ENCODE measurements around the gene OR1D5.
"Not testable (repeated sequence)": the region's sequence is repeated elsewhere in the genome, so short reads cannot be mapped to it uniquely, and the experiment has no call there.

OR1D5 gene, protein sequence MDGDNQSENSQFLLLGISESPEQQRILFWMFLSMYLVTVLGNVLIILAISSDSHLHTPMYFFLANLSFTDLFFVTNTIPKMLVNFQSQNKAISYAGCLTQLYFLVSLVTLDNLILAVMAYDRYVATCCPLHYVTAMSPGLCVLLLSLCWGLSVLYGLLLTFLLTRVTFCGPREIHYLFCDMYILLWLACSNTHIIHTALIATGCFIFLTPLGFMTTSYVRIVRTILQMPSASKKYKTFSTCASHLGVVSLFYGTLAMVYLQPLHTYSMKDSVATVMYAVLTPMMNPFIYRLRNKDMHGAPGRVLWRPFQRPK

DNA sequence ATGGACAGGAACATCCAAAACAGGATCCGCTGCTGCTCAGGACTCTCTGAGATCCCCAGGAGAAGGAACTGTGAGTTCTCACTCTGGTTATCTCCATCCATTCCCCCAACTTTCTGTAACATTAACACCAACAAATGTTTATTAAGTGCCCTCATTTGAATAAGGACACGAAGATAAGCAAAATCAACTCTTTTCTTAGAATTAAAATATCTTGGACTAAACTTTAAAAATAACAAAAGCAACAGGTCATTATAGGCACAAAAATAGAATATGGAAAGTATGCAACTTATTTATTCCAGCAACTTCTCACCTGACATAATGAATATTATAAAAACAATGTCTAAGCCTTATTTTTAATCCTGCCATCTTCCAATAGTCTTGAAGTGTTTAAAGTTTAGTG lies at the start of gene OR1D5:
OR1D5 (minus strand) TSS at position 101 of the 400 bp plus-strand sequence; CDS start at position 101, 0 bp downstream.
- not testable (repeated sequence) for DNase-seq (ENCODE audit: extremely low read depth, low read depth)

GRCh38 chr17:3104322-3104721 lies 40.9 kb upstream of the OR1D5 start, which contains the start of gene OR1D2:
Gene OR1D2 (minus strand): TSS chr17:3104422. CDS start chr17:3092996, 11,426 bp downstream.
- no peak within 1 kb of the TSS for H3K4me3 ChIP-seq (replicated peaks; ENCODE audit: low read depth, low read length)
- TF ChIP-seq CTCF (IDR thresholded peaks at IDR 0.05; ENCODE audit: low read depth, low read length, missing control alignments): no peak
- DNase-seq (ENCODE audit: extremely low read depth, low read depth): no peak

More for the DNA sequence above, at the start of gene OR1D5:
- not testable (repeated sequence) for H3K4me3 ChIP-seq (replicated peaks; ENCODE audit: low read depth, low read length)

DNA sequence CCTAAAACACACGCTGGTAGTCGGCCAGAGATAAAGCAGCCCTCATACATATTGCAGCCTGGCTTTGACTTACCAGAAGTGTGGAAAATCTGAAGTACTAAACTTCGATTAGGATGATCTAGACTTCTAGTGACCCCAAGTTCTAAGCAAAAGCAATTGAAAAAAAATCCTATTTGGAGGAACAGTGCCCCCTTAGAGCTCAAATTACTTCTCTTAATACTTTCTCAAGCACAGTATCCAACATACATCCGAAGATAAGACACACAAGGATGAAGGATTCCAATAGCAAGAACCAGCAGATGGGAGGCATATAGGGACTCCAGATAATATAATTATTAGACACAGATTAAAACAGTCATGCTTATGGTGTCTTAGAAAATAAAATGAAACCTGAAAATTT lies 10.4 kb upstream of the OR1D5 start:
- DNase-seq (ENCODE audit: extremely low read depth, low read depth); H3K4me3 ChIP-seq (replicated peaks; ENCODE audit: low read depth, low read length): not testable (repeated sequence)

DNA sequence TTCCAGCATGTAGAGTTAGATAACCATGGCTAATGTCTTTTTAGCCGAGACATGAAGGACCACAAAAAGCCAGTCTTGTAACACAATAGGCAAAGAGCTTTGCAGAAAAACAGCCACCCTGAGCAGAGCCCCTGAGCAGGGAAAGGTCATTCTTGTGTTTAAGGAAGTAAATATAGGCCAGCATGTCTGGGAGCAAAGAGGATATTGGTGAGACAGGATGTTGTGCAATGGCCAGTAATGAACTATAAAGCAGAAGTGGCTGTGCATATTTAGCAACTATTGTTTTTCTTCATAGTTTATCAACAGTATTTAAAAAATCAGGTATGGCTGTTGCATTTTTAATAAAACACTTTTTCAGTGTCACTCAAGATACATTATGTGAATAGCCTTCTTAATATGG lies 1.8 kb upstream of the OR1D5 start:
- H3K4me3 ChIP-seq (replicated peaks; ENCODE audit: low read depth, low read length); DNase-seq (ENCODE audit: extremely low read depth, low read depth): not testable (repeated sequence)

GRCh38 chr17:3062824-3063377 lies 506 bp downstream of the OR1D5 start:
- not testable (repeated sequence) for DNase-seq (ENCODE audit: extremely low read depth, low read depth)

GRCh38 chr17:3054868-3055267 lies 8.5 kb downstream of the OR1D5 start:
- DNase-seq (ENCODE audit: extremely low read depth, low read depth); H3K4me3 ChIP-seq (replicated peaks; ENCODE audit: low read depth, low read length): not testable (repeated sequence)

More at GRCh38 chr17:3062824-3063377, 506 bp downstream of the OR1D5 start:
- H3K4me3 ChIP-seq (replicated peaks; ENCODE audit: low read depth, low read length): not testable (repeated sequence)

- peak overlapping the region; percentile 61 for H3K4me3 ChIP-seq (replicated peaks; ENCODE audit: low read depth, low read length)
- TF ChIP-seq CTCF (IDR thresholded peaks at IDR 0.05; ENCODE audit: low read depth, low read length, missing control alignments): no peak
- no peak for DNase-seq (ENCODE audit: extremely low read depth, low read depth)
These were observed 13.6 kb downstream of the OR1D5 start for GRCh38 chr17:3049705-3050295.

GRCh38 chr17:3048727-3049471 lies 14.5 kb downstream of the OR1D5 start:
- peak; percentile 71 for TF ChIP-seq CTCF (IDR thresholded peaks at IDR 0.05; ENCODE audit: low read depth, low read length, missing control alignments)
- DNase-seq (ENCODE audit: extremely low read depth, low read depth): peak; percentile 89
- H3K4me3 ChIP-seq (replicated peaks; ENCODE audit: low read depth, low read length): peak overlapping the region; percentile 61

GRCh38 chr17:3046753-3047152 lies 16.7 kb downstream of the OR1D5 start:
- no peak for TF ChIP-seq CTCF (IDR thresholded peaks at IDR 0.05; ENCODE audit: low read depth, low read length, missing control alignments)
- H3K4me3 ChIP-seq (replicated peaks; ENCODE audit: low read depth, low read length): no peak overlapping the region
- DNase-seq (ENCODE audit: extremely low read depth, low read depth): no peak
